OCI-M2 (cell line): Measurements from ENCODE around the gene GINS2.

Experiments
- DNase-seq: peaks from one replicate; lab custom pipeline; 2025; ENCODE audit not compliant: unreplicated experiment; lab: John Stamatoyannopoulos, UW

GINS2 gene

GRCh38 chr16:85655216-85656129, 33.3 kb downstream of the GINS2 start:
- DNase-seq, result no peak

GRCh38 chr16:85654251-85655095, 34.3 kb downstream of the GINS2 start:
- DNase-seq, result no peak

- DNase-seq, result no peak
These were observed 35.4 kb downstream of the GINS2 start for GRCh38 chr16:85653290-85653891.

GRCh38 chr16:85652431-85653221, 36.1 kb downstream of the GINS2 start:
- no peak for DNase-seq

GRCh38 chr16:85651629-85652430, 36.9 kb downstream of the GINS2 start:
- no peak for DNase-seq

GRCh38 chr16:85650844-85651628, 37.7 kb downstream of the GINS2 start:
- no peak for DNase-seq

GRCh38 chr16:85650135-85650843, 38.5 kb downstream of the GINS2 start:
- no peak for DNase-seq

GRCh38 chr16:85649411-85650134, 39.2 kb downstream of the GINS2 start:
- no peak for DNase-seq

- DNase-seq, result no peak
These were observed 39.9 kb downstream of the GINS2 start for GRCh38 chr16:85648805-85649204.

GRCh38 chr16:85648070-85648714, 40.6 kb downstream of the GINS2 start:
- no peak for DNase-seq

GRCh38 chr16:85646976-85647375, 41.8 kb downstream of the GINS2 start:
- no peak for DNase-seq

GRCh38 chr16:85646358-85646907, 42.3 kb downstream of the GINS2 start:
- DNase-seq, result no peak

- no peak for DNase-seq
These were observed 43.6 kb downstream of the GINS2 start for GRCh38 chr16:85645021-85645589.

GRCh38 chr16:85644093-85644712, 44.6 kb downstream of the GINS2 start:
- DNase-seq, result no peak

GRCh38 chr16:85643631-85644030, 45.1 kb downstream of the GINS2 start:
- no peak for DNase-seq

- DNase-seq, result no peak
These were observed 45.9 kb downstream of the GINS2 start for GRCh38 chr16:85642762-85643358.
